ENCODE measurements around the gene CYB561D1. TPM values are rescaled to one million over a fixed set of nuclear protein-coding genes. Genes with fewer than 3 reads are reported as not detected.

The CYB561D1 gene
- total RNA-seq, 5 donors from 2014 or later (not counting 1 experiment from before 2014, with no cell fraction given), result 23.6 to 42.6 (median 39.5) TPM

- ATAC-seq (replicated peaks in 1 of 4) (no peak), DNase-seq (no peak)
- H3K36me3 Mint-ChIP-seq, result peaks cover 4% of the 10 kb centered on the region
- Histone ChIP-seq H3K4me3 (ENCODE audit: control insufficient read depth in 1 of 2, extremely low read depth in 1 of 2, low read length in 1 of 2) (no peak overlapping the region), H3K27ac (ENCODE audit: low read length) (no peak overlapping the region), H3K9me3 (no peaks in the 10 kb centered on the region), H3K36me3 (ENCODE audit: control insufficient read depth in 2 of 2, extremely low read depth in 1 of 2, insufficient read depth in 1 of 2, low read length in 1 of 2) (no peaks in the 10 kb centered on the region), H3K4me1 (ENCODE audit: control insufficient read depth in 1 of 2, extremely low read depth in 1 of 2, insufficient read depth in 2 of 2, low read length in 2 of 2) (peaks cover 0 to 10% of the 10 kb centered on the region in 2 experiments), H3K27me3 (replicated peaks in 1 of 2; ENCODE audit: control insufficient read depth in 2 of 2, extremely low read depth in 1 of 2, insufficient read depth in 2 of 2, low read length in 1 of 2) (peaks cover 0 to 39% of the 10 kb centered on the region in 2 experiments)
- ChIA-PET CTCF (no interaction called here), POLR2A (no interaction called here)
- H3K4me3 Mint-ChIP-seq, result no peak overlapping the region
- no peak overlapping the region for H3K27ac Mint-ChIP-seq
- 64% methylated on average over 6 of the region's 6 CpGs for WGBS (ENCODE audit: insufficient coverage)
- peaks cover 20 to 43% of the 10 kb centered on the region in 2 donors for H3K27me3 Mint-ChIP-seq
- H3K9me3 Mint-ChIP-seq, result no peaks in the 10 kb centered on the region
- H3K4me1 Mint-ChIP-seq, result peaks cover 8 to 13% (median 11%) of the 10 kb centered on the region in 3 donors
These were observed 16.1 kb upstream of the CYB561D1 start for GRCh38 chr1:109477821-109478220.

- Histone ChIP-seq H3K27me3 (replicated peaks in 1 of 2; ENCODE audit: control insufficient read depth in 2 of 2, extremely low read depth in 1 of 2, insufficient read depth in 2 of 2, low read length in 1 of 2) (peaks cover 0 to 36% of the 10 kb centered on the region in 2 experiments), H3K27ac (ENCODE audit: low read length) (no peak overlapping the region), H3K4me1 (ENCODE audit: control insufficient read depth in 1 of 2, extremely low read depth in 1 of 2, insufficient read depth in 2 of 2, low read length in 2 of 2) (peaks cover 4 to 17% of the 10 kb centered on the region in 2 experiments), H3K4me3 (ENCODE audit: control insufficient read depth in 1 of 2, extremely low read depth in 1 of 2, low read length in 1 of 2) (no peak overlapping the region), H3K36me3 (ENCODE audit: control insufficient read depth in 2 of 2, extremely low read depth in 1 of 2, insufficient read depth in 1 of 2, low read length in 1 of 2) (no peaks in the 10 kb centered on the region), H3K9me3 (no peaks in the 10 kb centered on the region)
- H3K9me3 Mint-ChIP-seq, result no peaks in the 10 kb centered on the region
- ChIA-PET POLR2A (no interaction called here), CTCF (interaction anchor here (0.6 to 1.9 kb wide), 4 partner anchors 12 to 580 kb away, joined by 3 to 4 read pairs (median 4); no protein-coding TSS in a partner anchor)
- peaks cover 4% of the 10 kb centered on the region for H3K36me3 Mint-ChIP-seq
- H3K27ac Mint-ChIP-seq, result no peak overlapping the region
- DNase-seq (peak in 26 of 35 experiments; percentile 27 to 62 (median 43)), ATAC-seq (replicated peaks in 1 of 4) (no peak)
- H3K4me1 Mint-ChIP-seq, result peaks cover 16 to 20% (median 18%) of the 10 kb centered on the region in 3 donors
- H3K27me3 Mint-ChIP-seq, result peaks cover 17 to 38% of the 10 kb centered on the region in 2 donors
- no peak overlapping the region for H3K4me3 Mint-ChIP-seq
- WGBS (ENCODE audit: insufficient coverage), result 20% methylated on average over 6 of the region's 7 CpGs
These were observed 15.1 kb upstream of the CYB561D1 start for GRCh38 chr1:109478806-109479205.

- Histone ChIP-seq H3K27ac (ENCODE audit: low read length) (no peak overlapping the region), H3K9me3 (no peaks in the 10 kb centered on the region), H3K4me3 (ENCODE audit: control insufficient read depth in 1 of 2, extremely low read depth in 1 of 2, low read length in 1 of 2) (no peak overlapping the region), H3K36me3 (ENCODE audit: control insufficient read depth in 2 of 2, extremely low read depth in 1 of 2, insufficient read depth in 1 of 2, low read length in 1 of 2) (no peaks in the 10 kb centered on the region), H3K4me1 (ENCODE audit: control insufficient read depth in 1 of 2, extremely low read depth in 1 of 2, insufficient read depth in 2 of 2, low read length in 2 of 2) (peaks cover 4 to 19% of the 10 kb centered on the region in 2 experiments), H3K27me3 (replicated peaks in 1 of 2; ENCODE audit: control insufficient read depth in 2 of 2, extremely low read depth in 1 of 2, insufficient read depth in 2 of 2, low read length in 1 of 2) (peaks cover 0 to 36% of the 10 kb centered on the region in 2 experiments)
- Mint-ChIP-seq H3K36me3 (peaks cover 4% of the 10 kb centered on the region), H3K27me3 (peaks cover 17 to 38% of the 10 kb centered on the region in 2 donors), H3K27ac (no peak overlapping the region), H3K9me3 (no peaks in the 10 kb centered on the region), H3K4me3 (no peak overlapping the region), H3K4me1 (peaks cover 19 to 24% (median 21%) of the 10 kb centered on the region in 3 donors)
- DNase-seq (no peak), ATAC-seq (replicated peaks in 1 of 4) (no peak)
- ChIA-PET POLR2A (interaction anchor here in 1 of 2 donors (0.5 kb wide), 2 partner anchors 13 to 467 kb away, joined by 3 read pairs; partner anchors contain the start of gene SYPL2), CTCF (interaction anchor here (1.0 to 1.9 kb wide), 2 partner anchors 11 to 67 kb away, joined by 4 read pairs; no protein-coding TSS in a partner anchor)
- WGBS (ENCODE audit: insufficient coverage), result 65% methylated on average over 5 of the region's 5 CpGs
These were observed 14.6 kb upstream of the CYB561D1 start for GRCh38 chr1:109479311-109479710.

- Histone ChIP-seq H3K27ac (ENCODE audit: low read length) (no peak overlapping the region), H3K36me3 (ENCODE audit: control insufficient read depth in 2 of 2, extremely low read depth in 1 of 2, insufficient read depth in 1 of 2, low read length in 1 of 2) (no peaks in the 10 kb centered on the region), H3K4me1 (ENCODE audit: control insufficient read depth in 1 of 2, extremely low read depth in 1 of 2, insufficient read depth in 2 of 2, low read length in 2 of 2) (peaks cover 9 to 25% of the 10 kb centered on the region in 2 experiments), H3K9me3 (no peaks in the 10 kb centered on the region), H3K4me3 (ENCODE audit: control insufficient read depth in 1 of 2, extremely low read depth in 1 of 2, low read length in 1 of 2) (no peak overlapping the region), H3K27me3 (replicated peaks in 1 of 2; ENCODE audit: control insufficient read depth in 2 of 2, extremely low read depth in 1 of 2, insufficient read depth in 2 of 2, low read length in 1 of 2) (peaks cover 0 to 36% of the 10 kb centered on the region in 2 experiments)
- peaks cover 4% of the 10 kb centered on the region for H3K36me3 Mint-ChIP-seq
- DNase-seq (no peak), ATAC-seq (replicated peaks in 1 of 4) (no peak)
- no peak overlapping the region for H3K27ac Mint-ChIP-seq
- H3K9me3 Mint-ChIP-seq, result no peaks in the 10 kb centered on the region
- peaks cover 25 to 30% (median 27%) of the 10 kb centered on the region in 3 donors for H3K4me1 Mint-ChIP-seq
- ChIA-PET POLR2A (no interaction called here), CTCF (interaction anchor here in 1 of 2 donors (1.9 kb wide), 1 partner anchor 11 kb away, joined by 4 read pairs; no protein-coding TSS in a partner anchor)
- no peak overlapping the region for H3K4me3 Mint-ChIP-seq
- H3K27me3 Mint-ChIP-seq, result peaks cover 17 to 36% of the 10 kb centered on the region in 2 donors
- 66% methylated on average over 2 of the region's 3 CpGs for WGBS (ENCODE audit: insufficient coverage)
These were observed 14.0 kb upstream of the CYB561D1 start for GRCh38 chr1:109479901-109480300.

GRCh38 chr1:109481646-109482045 is 12.2 kb upstream of the CYB561D1 start:
- Histone ChIP-seq H3K4me3 (ENCODE audit: control insufficient read depth in 1 of 2, extremely low read depth in 1 of 2, low read length in 1 of 2) (no peak overlapping the region), H3K27ac (ENCODE audit: low read length) (no peak overlapping the region), H3K4me1 (ENCODE audit: control insufficient read depth in 1 of 2, extremely low read depth in 1 of 2, insufficient read depth in 2 of 2, low read length in 2 of 2) (peaks cover 12 to 29% of the 10 kb centered on the region in 2 experiments), H3K36me3 (ENCODE audit: control insufficient read depth in 2 of 2, extremely low read depth in 1 of 2, insufficient read depth in 1 of 2, low read length in 1 of 2) (peaks cover 0 to 4% of the 10 kb centered on the region in 2 donors), H3K27me3 (replicated peaks in 1 of 2; ENCODE audit: control insufficient read depth in 2 of 2, extremely low read depth in 1 of 2, insufficient read depth in 2 of 2, low read length in 1 of 2) (peaks cover 0 to 23% of the 10 kb centered on the region in 2 experiments), H3K9me3 (no peaks in the 10 kb centered on the region)
- Mint-ChIP-seq H3K4me1 (peaks cover 34 to 39% (median 37%) of the 10 kb centered on the region in 3 donors), H3K36me3 (peaks cover 4% of the 10 kb centered on the region), H3K27ac (no peak overlapping the region), H3K4me3 (no peak overlapping the region), H3K9me3 (no peaks in the 10 kb centered on the region), H3K27me3 (peaks cover 7 to 28% of the 10 kb centered on the region in 2 donors)
- no CpG with 5 or more reads among the region's 2 CpGs for WGBS (ENCODE audit: insufficient coverage)
- ChIA-PET POLR2A (no interaction called here), CTCF (interaction anchor here in 1 of 2 donors (1.5 to 2.6 kb wide), 2 partner anchors 12 to 51 kb away, joined by 4 to 23 read pairs; partner anchors contain the start of gene CYB561D1)
- DNase-seq, result no peak
- ATAC-seq (replicated peaks in 1 of 4), result no peak

GRCh38 chr1:109482242-109482641 is 11.7 kb upstream of the CYB561D1 start:
- peaks cover 0 to 7% of the 10 kb centered on the region in 2 donors for H3K36me3 ChIP-seq (ENCODE audit: control insufficient read depth in 2 of 2, extremely low read depth in 1 of 2, insufficient read depth in 1 of 2, low read length in 1 of 2)
- CTCF ChIA-PET, result interaction anchor here in 1 of 2 donors (1.5 to 2.6 kb wide), 3 partner anchors 12 to 67 kb away, joined by 4 to 23 read pairs (median 13); partner anchors contain the start of genes CYB561D1 and GNAI3
- Mint-ChIP-seq H3K4me3 (peak overlapping the region; percentile 92 to 96 (median 92)), H3K27ac (peak overlapping the region in 1 of 2 donors; percentile 66), H3K27me3 (peaks cover 6 to 22% of the 10 kb centered on the region in 2 donors), H3K9me3 (no peaks in the 10 kb centered on the region), H3K4me1 (peaks cover 35 to 39% (median 37%) of the 10 kb centered on the region in 3 donors), H3K36me3 (peaks cover 5% of the 10 kb centered on the region)
- no peak for DNase-seq
- no peak overlapping the region for H3K4me3 ChIP-seq (ENCODE audit: control insufficient read depth in 1 of 2, extremely low read depth in 1 of 2, low read length in 1 of 2)
- H3K9me3 ChIP-seq, result no peaks in the 10 kb centered on the region
- ATAC-seq (replicated peaks in 1 of 4), result no peak
- POLR2A ChIA-PET, result interaction anchor here (0.6 to 0.7 kb wide), 3 partner anchors 32 to 382 kb away, joined by 3 to 11 read pairs (median 9); partner anchors contain the start of gene CELSR2 (in 1 of the 2)
- peaks cover 12 to 29% of the 10 kb centered on the region in 2 experiments for H3K4me1 ChIP-seq (ENCODE audit: control insufficient read depth in 1 of 2, extremely low read depth in 1 of 2, insufficient read depth in 2 of 2, low read length in 2 of 2)
- H3K27me3 ChIP-seq (replicated peaks in 1 of 2; ENCODE audit: control insufficient read depth in 2 of 2, extremely low read depth in 1 of 2, insufficient read depth in 2 of 2, low read length in 1 of 2), result peaks cover 0 to 17% of the 10 kb centered on the region in 2 experiments
- H3K27ac ChIP-seq (ENCODE audit: low read length), result no peak overlapping the region

All from T-cell (primary cell).